Suprapubic skin (tissue), 4 donors: ENCODE measurements around the gene RALGAPA2. TPM values are rescaled to one million over a fixed set of nuclear protein-coding genes. Genes with fewer than 3 reads are reported as not detected.

ENCODE experiments used
- DNase-seq, 2 donors: peaks; one replicate each; pipeline ENCODE4 v3.0.0-alpha.2; 2019; ENCODE audit warnings: low spot score in 2 of 2
- H3K27ac ChIP-seq: fragments of 200-600 bp; sonication (generic); one replicate; pipeline ENCODE4 v1.5.1; 2019
- H3K27me3 ChIP-seq: fragments of 200-600 bp; sonication (generic); one replicate; pipeline ENCODE4 v1.5.1; 2019
- H3K36me3 ChIP-seq: fragments of 200-600 bp; sonication (generic); one replicate; pipeline ENCODE4 v1.5.1; 2019
- H3K4me1 ChIP-seq: fragments of 200-600 bp; sonication (generic); one replicate; pipeline ENCODE4 v1.5.1; 2019
- H3K4me3 ChIP-seq: fragments of 200-600 bp; sonication (generic); one replicate; pipeline ENCODE4 v1.5.1; 2019; ENCODE audit warnings: mild to moderate bottlenecking
- H3K9me3 ChIP-seq: fragments of 200-600 bp; sonication (generic); one replicate; pipeline ENCODE4 v1.5.1; 2019
- EP300 ChIP-seq: sonication (generic); formaldehyde crosslinking; IDR thresholded peaks from one replicate; pipeline ENCODE4 v1.6.1; 2017; ENCODE audit warnings: antibody characterized with exemption
- POLR2A ChIP-seq, 2 donors: fragments of 450-650 bp; IDR thresholded peaks; one replicate each; pipeline ENCODE4 v1.6.1; 2017; ENCODE audit warnings: antibody characterized with exemption in 2 of 2, mild to moderate bottlenecking in 2 of 2, moderate library complexity in 2 of 2
- POLR2AphosphoS5 ChIP-seq, 3 donors: sonication (generic); formaldehyde crosslinking; IDR thresholded peaks; one replicate each; pipeline ENCODE4 v1.6.1; 2017; ENCODE audit warnings: antibody characterized with exemption in 3 of 3
- WGBS: methylation state at CpG from one replicate; pipeline ENCODE4 v1.1.5; 2018; 5-methylcytosine and 5-hydroxymethylcytosine counted together
- total RNA-seq, 4 donors: library from RNA; depleted of rRNA; stranded (reverse); fragments of >200 nt; gene quantifications; one replicate each; pipeline ENCODE4 v1.1.0, GENCODE V29; 2016
- TF ChIP-seq, protein P1 (sequence below), 2 donors: fragments of 200-600 bp in 1 of 2; fragments of 450-650 bp in 1 of 2; sonication (generic) in 1 of 2; IDR thresholded peaks; one replicate each; pipeline ENCODE4 v1.5.1; 2016 to 2019; ENCODE audit warnings: antibody characterized with exemption in 2 of 2, mild to moderate bottlenecking in 1 of 2, moderate library complexity in 1 of 2

Gene RALGAPA2
- total RNA-seq, 4 donors from 2014 or later: 51.9 to 97.8 (median 72.0) TPM

DNA sequence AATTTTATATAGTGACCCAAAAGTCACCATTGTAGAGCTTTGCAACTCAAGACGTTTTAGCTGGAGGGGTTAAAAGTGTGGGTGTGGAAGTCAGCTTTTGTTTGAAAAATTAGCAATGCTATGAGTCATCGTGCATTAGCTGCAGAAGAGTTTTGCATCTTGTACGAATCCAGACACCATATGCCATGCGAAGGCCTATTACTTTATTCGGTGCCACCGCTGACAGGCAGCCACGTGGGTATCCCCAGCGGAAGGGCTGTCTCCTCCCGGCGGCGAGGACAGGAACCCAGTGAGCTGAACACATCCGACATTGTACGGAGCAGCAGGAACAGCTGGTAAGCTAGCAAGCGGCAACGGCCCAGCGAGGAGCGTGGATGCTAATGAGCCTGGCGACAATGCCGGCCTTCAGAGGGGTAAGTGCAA is 260.2 kb downstream of the RALGAPA2 start:
- TF ChIP-seq, protein P1, sequence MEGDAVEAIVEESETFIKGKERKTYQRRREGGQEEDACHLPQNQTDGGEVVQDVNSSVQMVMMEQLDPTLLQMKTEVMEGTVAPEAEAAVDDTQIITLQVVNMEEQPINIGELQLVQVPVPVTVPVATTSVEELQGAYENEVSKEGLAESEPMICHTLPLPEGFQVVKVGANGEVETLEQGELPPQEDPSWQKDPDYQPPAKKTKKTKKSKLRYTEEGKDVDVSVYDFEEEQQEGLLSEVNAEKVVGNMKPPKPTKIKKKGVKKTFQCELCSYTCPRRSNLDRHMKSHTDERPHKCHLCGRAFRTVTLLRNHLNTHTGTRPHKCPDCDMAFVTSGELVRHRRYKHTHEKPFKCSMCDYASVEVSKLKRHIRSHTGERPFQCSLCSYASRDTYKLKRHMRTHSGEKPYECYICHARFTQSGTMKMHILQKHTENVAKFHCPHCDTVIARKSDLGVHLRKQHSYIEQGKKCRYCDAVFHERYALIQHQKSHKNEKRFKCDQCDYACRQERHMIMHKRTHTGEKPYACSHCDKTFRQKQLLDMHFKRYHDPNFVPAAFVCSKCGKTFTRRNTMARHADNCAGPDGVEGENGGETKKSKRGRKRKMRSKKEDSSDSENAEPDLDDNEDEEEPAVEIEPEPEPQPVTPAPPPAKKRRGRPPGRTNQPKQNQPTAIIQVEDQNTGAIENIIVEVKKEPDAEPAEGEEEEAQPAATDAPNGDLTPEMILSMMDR (IDR thresholded peaks at IDR 0.05): peak in 1 of 2 donors; percentile 8
- TF ChIP-seq POLR2AphosphoS5 (IDR thresholded peaks at IDR 0.05) (no peak), POLR2A (IDR thresholded peaks at IDR 0.05) (no peak), EP300 (no peak)
- DNase-seq: peak in 1 of 2 donors; percentile 71
- peak overlapping the region; percentile 17 for H3K4me3 ChIP-seq
- H3K27me3 ChIP-seq: no peaks in the 10 kb centered on the region
- H3K9me3 ChIP-seq: no peaks in the 10 kb centered on the region
- WGBS: 5% methylated on average over 19 of the region's 19 CpGs
- no peak overlapping the region for H3K27ac ChIP-seq
- peaks cover 4% of the 10 kb centered on the region for H3K36me3 ChIP-seq
- peaks cover 22% of the 10 kb centered on the region for H3K4me1 ChIP-seq

DNA sequence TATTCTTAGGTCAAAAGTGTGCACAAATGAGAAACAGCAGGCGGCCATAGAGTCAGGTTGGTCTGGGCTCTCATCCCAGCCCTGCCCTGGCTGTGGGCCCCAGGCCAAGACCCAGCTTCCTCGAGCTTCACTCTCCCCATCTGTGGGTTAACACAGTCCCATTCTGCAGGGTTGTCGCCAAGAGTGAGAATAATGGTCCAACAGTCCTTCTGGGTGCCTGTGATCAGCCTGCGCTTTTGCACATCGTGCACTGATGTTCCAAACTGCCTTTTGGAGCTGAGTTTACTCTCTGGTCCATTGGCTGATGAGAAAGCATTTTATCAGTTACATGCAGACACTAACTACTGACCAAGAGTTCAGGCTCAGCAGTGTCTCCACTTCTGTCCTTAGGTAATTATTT is 261.9 kb downstream of the RALGAPA2 start:
- no peak overlapping the region for H3K27ac ChIP-seq
- no peaks in the 10 kb centered on the region for H3K36me3 ChIP-seq
- no peak for DNase-seq
- TF ChIP-seq POLR2A (IDR thresholded peaks at IDR 0.05) (no peak), POLR2AphosphoS5 (IDR thresholded peaks at IDR 0.05) (no peak), EP300 (no peak)
- TF ChIP-seq, protein P1 (IDR thresholded peaks at IDR 0.05): no peak
- WGBS: 55% methylated on average over 4 of the region's 5 CpGs
- H3K4me3 ChIP-seq: no peak overlapping the region
- H3K9me3 ChIP-seq: no peaks in the 10 kb centered on the region
- H3K4me1 ChIP-seq: peaks cover 22% of the 10 kb centered on the region
- H3K27me3 ChIP-seq: no peaks in the 10 kb centered on the region

- no peak for DNase-seq
- Histone ChIP-seq H3K9me3 (no peaks in the 10 kb centered on the region), H3K36me3 (no peaks in the 10 kb centered on the region), H3K4me1 (peaks cover 22% of the 10 kb centered on the region), H3K4me3 (no peak overlapping the region), H3K27me3 (no peaks in the 10 kb centered on the region), H3K27ac (no peak overlapping the region)
- 92% methylated on average over 6 of the region's 6 CpGs for WGBS
- TF ChIP-seq EP300 (no peak), POLR2AphosphoS5 (IDR thresholded peaks at IDR 0.05) (no peak), POLR2A (IDR thresholded peaks at IDR 0.05) (no peak)
- TF ChIP-seq, protein P1 (IDR thresholded peaks at IDR 0.05): no peak
These were observed 263.6 kb downstream of the RALGAPA2 start for GRCh38 chr20:20448881-20449280.

DNA sequence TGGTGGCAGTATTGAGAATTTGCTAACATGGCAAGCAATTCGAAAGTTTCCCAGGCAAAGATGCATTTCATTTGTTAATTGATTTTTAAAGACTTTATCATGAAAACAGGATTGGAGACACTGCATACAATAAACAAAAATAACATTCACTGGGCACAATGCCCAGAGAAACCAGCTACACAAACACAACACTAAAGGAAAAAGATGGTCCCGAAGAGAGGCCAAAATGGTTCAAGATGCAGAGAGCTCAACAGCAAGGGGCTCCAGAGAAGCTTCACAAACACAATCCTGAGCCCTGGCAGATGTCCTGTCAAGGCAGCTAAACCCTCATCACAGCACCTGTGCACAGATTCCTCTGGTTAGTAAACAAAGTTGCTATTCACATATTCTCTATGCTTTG is 265.2 kb downstream of the RALGAPA2 start:
- WGBS: 79% methylated on average over 2 of the region's 2 CpGs
- TF ChIP-seq POLR2AphosphoS5 (IDR thresholded peaks at IDR 0.05): no peak
- TF ChIP-seq, protein P1 (IDR thresholded peaks at IDR 0.05): no peak
- no peak for TF ChIP-seq EP300
- TF ChIP-seq POLR2A (IDR thresholded peaks at IDR 0.05): no peak

GRCh38 chr20:20446425-20447015 is 265.9 kb downstream of the RALGAPA2 start:
- H3K9me3 ChIP-seq: no peaks in the 10 kb centered on the region
- no peak for DNase-seq
- TF ChIP-seq EP300 (no peak), POLR2AphosphoS5 (IDR thresholded peaks at IDR 0.05) (no peak), POLR2A (IDR thresholded peaks at IDR 0.05) (no peak)
- TF ChIP-seq, protein P1 (IDR thresholded peaks at IDR 0.05): no peak
- H3K4me1 ChIP-seq: peaks cover 2% of the 10 kb centered on the region
- 76% methylated on average over 5 of the region's 5 CpGs for WGBS
- no peaks in the 10 kb centered on the region for H3K27me3 ChIP-seq
- no peak overlapping the region for H3K4me3 ChIP-seq
- no peaks in the 10 kb centered on the region for H3K36me3 ChIP-seq
- no peak overlapping the region for H3K27ac ChIP-seq

More for the DNA sequence above, 265.2 kb downstream of the RALGAPA2 start:
- Histone ChIP-seq H3K27ac (no peak overlapping the region), H3K4me1 (peaks cover 9% of the 10 kb centered on the region), H3K36me3 (no peaks in the 10 kb centered on the region), H3K27me3 (no peaks in the 10 kb centered on the region), H3K4me3 (no peak overlapping the region), H3K9me3 (no peaks in the 10 kb centered on the region)
- DNase-seq: no peak
